Breast epithelium (tissue), 3 donors: ENCODE results near the gene PIK3CD.
"Not testable (repeated sequence)": the region's sequence is repeated elsewhere in the genome, so short reads cannot be mapped to it uniquely, and the experiment has no call there.

Experiments used
- POLR2A ChIP-seq: fragments of 450-650 bp; IDR thresholded peaks from one replicate; pipeline ENCODE4 v1.6.1; 2016; ENCODE audit warnings: antibody characterized with exemption, mild to moderate bottlenecking, moderate library complexity
- POLR2AphosphoS5 ChIP-seq, 3 donors: sonication (generic); formaldehyde crosslinking; IDR thresholded peaks; one replicate each; pipeline ENCODE4 v1.6.1; 2017; ENCODE audit warnings: antibody characterized with exemption in 3 of 3
- TF ChIP-seq, protein P1 (sequence below), 3 donors: fragments of 450-650 bp; IDR thresholded peaks; one replicate each; pipeline ENCODE4 v1.5.1; 2016 to 2017; ENCODE audit warnings: antibody characterized with exemption in 3 of 3, mild to moderate bottlenecking in 3 of 3, moderate library complexity in 3 of 3

DNA sequence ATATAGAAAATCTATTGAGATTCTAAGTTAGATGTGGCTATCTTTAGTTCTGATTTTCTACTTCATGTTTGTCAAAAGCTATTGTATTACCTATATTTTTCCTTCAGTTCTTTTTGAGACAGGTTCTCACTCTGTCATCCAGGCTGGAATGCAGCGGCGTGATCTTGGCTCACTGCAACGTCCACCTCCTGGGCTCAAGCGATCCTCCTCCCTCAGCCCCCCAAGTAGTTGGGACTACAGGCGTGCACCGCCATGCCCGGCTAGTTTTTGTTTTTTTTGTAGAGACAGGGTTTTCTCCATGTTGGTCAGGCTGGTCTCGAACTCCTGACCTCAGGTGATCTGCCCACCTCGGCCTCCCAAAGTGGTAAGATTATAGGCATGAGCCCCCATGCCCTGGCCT is 96.9 kb downstream of the PIK3CD start:
- TF ChIP-seq, protein P1, sequence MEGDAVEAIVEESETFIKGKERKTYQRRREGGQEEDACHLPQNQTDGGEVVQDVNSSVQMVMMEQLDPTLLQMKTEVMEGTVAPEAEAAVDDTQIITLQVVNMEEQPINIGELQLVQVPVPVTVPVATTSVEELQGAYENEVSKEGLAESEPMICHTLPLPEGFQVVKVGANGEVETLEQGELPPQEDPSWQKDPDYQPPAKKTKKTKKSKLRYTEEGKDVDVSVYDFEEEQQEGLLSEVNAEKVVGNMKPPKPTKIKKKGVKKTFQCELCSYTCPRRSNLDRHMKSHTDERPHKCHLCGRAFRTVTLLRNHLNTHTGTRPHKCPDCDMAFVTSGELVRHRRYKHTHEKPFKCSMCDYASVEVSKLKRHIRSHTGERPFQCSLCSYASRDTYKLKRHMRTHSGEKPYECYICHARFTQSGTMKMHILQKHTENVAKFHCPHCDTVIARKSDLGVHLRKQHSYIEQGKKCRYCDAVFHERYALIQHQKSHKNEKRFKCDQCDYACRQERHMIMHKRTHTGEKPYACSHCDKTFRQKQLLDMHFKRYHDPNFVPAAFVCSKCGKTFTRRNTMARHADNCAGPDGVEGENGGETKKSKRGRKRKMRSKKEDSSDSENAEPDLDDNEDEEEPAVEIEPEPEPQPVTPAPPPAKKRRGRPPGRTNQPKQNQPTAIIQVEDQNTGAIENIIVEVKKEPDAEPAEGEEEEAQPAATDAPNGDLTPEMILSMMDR (IDR thresholded peaks at IDR 0.05) = not testable (repeated sequence)
- not testable (repeated sequence) for TF ChIP-seq POLR2AphosphoS5 (IDR thresholded peaks at IDR 0.05); POLR2A
